Measurements from ENCODE around the gene GPC3.

GPC3 gene

GRCh38 chrX:133819546-133819945, 165.8 kb downstream of the GPC3 start:
- H3K4me3 ChIP-seq (ENCODE audit: low read length), result no peak overlapping the region
- H3K27me3 ChIP-seq (ENCODE audit: insufficient read depth, low read length, poor library complexity), result no peaks in the 10 kb centered on the region
- no peak overlapping the region for H3K4ac ChIP-seq (ENCODE audit: low read depth, low read length)
- H2BK5ac ChIP-seq (ENCODE audit: low read length), result no peak overlapping the region
- no peaks in the 10 kb centered on the region for H3K79me2 ChIP-seq (ENCODE audit: control insufficient read depth, insufficient read depth, low read length)
- H3K4me2 ChIP-seq (ENCODE audit: low read length), result no peak overlapping the region
- no peaks in the 10 kb centered on the region for H3K4me1 ChIP-seq (ENCODE audit: control insufficient read depth, low read depth, low read length)
- H3K56ac ChIP-seq (ENCODE audit: low read length), result no peak overlapping the region
- H3K27ac ChIP-seq (ENCODE audit: low read depth, low read length), result no peak overlapping the region
- no peak for DNase-seq
- no peak overlapping the region for H2BK120ac ChIP-seq (ENCODE audit: low read depth, low read length)
- H2AK5ac ChIP-seq (ENCODE audit: low read length), result no peak overlapping the region
- H3K79me1 ChIP-seq (ENCODE audit: low read length), result no peaks in the 10 kb centered on the region
- no peak overlapping the region for H3K23ac ChIP-seq (ENCODE audit: low read length)
- H4K5ac ChIP-seq (ENCODE audit: low read length), result no peak overlapping the region
- no peak overlapping the region for H3K9ac ChIP-seq (ENCODE audit: low read length)
- no peaks in the 10 kb centered on the region for H3K36me3 ChIP-seq (ENCODE audit: control insufficient read depth, insufficient read depth, low read length)
- H2BK15ac ChIP-seq (replicated peaks; ENCODE audit: low read depth), result no peak overlapping the region
- no peak overlapping the region for H4K8ac ChIP-seq (ENCODE audit: low read depth, low read length)
- no peak overlapping the region for H3K18ac ChIP-seq (ENCODE audit: low read length)

- H2BK15ac ChIP-seq (replicated peaks; ENCODE audit: low read depth), result no peak overlapping the region
- no peak overlapping the region for H3K23ac ChIP-seq (ENCODE audit: low read length)
- H3K4me1 ChIP-seq (ENCODE audit: control insufficient read depth, low read depth, low read length), result no peaks in the 10 kb centered on the region
- H3K4me2 ChIP-seq (ENCODE audit: low read length), result no peak overlapping the region
- no peaks in the 10 kb centered on the region for H3K79me1 ChIP-seq (ENCODE audit: low read length)
- H2BK5ac ChIP-seq (ENCODE audit: low read length), result no peak overlapping the region
- H3K27me3 ChIP-seq (ENCODE audit: insufficient read depth, low read length, poor library complexity), result no peaks in the 10 kb centered on the region
- no peak overlapping the region for H4K5ac ChIP-seq (ENCODE audit: low read length)
- H3K4ac ChIP-seq (ENCODE audit: low read depth, low read length), result no peak overlapping the region
- WGBS (ENCODE audit: extremely low coverage, insufficient coverage, low lambda C conversion rate), result no CpG with 5 or more reads among the region's 5 CpGs
- no peak overlapping the region for H3K4me3 ChIP-seq (ENCODE audit: low read length)
- DNase-seq, result no peak
- no peak overlapping the region for H3K9ac ChIP-seq (ENCODE audit: low read length)
- no peak overlapping the region for H4K8ac ChIP-seq (ENCODE audit: low read depth, low read length)
- H3K18ac ChIP-seq (ENCODE audit: low read length), result no peak overlapping the region
- H2BK120ac ChIP-seq (ENCODE audit: low read depth, low read length), result no peak overlapping the region
- no peak overlapping the region for H3K27ac ChIP-seq (ENCODE audit: low read depth, low read length)
- H3K36me3 ChIP-seq (ENCODE audit: control insufficient read depth, insufficient read depth, low read length), result no peaks in the 10 kb centered on the region
- no peak overlapping the region for H3K56ac ChIP-seq (ENCODE audit: low read length)
- no peaks in the 10 kb centered on the region for H3K79me2 ChIP-seq (ENCODE audit: control insufficient read depth, insufficient read depth, low read length)
- no peak overlapping the region for H2AK5ac ChIP-seq (ENCODE audit: low read length)
These were observed 167.4 kb downstream of the GPC3 start for GRCh38 chrX:133818019-133818418.

- Histone ChIP-seq H2BK5ac (ENCODE audit: low read length) (no peak overlapping the region), H4K5ac (ENCODE audit: low read length) (no peak overlapping the region), H4K8ac (ENCODE audit: low read depth, low read length) (no peak overlapping the region), H2BK15ac (replicated peaks; ENCODE audit: low read depth) (no peak overlapping the region), H3K4me2 (ENCODE audit: low read length) (no peak overlapping the region), H3K27me3 (ENCODE audit: insufficient read depth, low read length, poor library complexity) (no peaks in the 10 kb centered on the region), H3K27ac (ENCODE audit: low read depth, low read length) (no peak overlapping the region), H3K79me2 (ENCODE audit: control insufficient read depth, insufficient read depth, low read length) (no peaks in the 10 kb centered on the region), H3K4me1 (ENCODE audit: control insufficient read depth, low read depth, low read length) (no peaks in the 10 kb centered on the region), H3K4ac (ENCODE audit: low read depth, low read length) (no peak overlapping the region), H2BK120ac (ENCODE audit: low read depth, low read length) (no peak overlapping the region), H2AK5ac (ENCODE audit: low read length) (no peak overlapping the region), H3K56ac (ENCODE audit: low read length) (no peak overlapping the region), H3K79me1 (ENCODE audit: low read length) (no peaks in the 10 kb centered on the region), H3K18ac (ENCODE audit: low read length) (no peak overlapping the region), H3K9ac (ENCODE audit: low read length) (no peak overlapping the region), H3K36me3 (ENCODE audit: control insufficient read depth, insufficient read depth, low read length) (no peaks in the 10 kb centered on the region), H3K4me3 (ENCODE audit: low read length) (no peak overlapping the region), H3K23ac (ENCODE audit: low read length) (no peak overlapping the region)
- WGBS (ENCODE audit: extremely low coverage, insufficient coverage, low lambda C conversion rate), result no CpG with 5 or more reads among the region's 1 CpG
- peak; percentile 21 for DNase-seq
These were observed 169.9 kb downstream of the GPC3 start for GRCh38 chrX:133815496-133815895.

GRCh38 chrX:133813971-133814370, 171.4 kb downstream of the GPC3 start:
- H3K23ac ChIP-seq (ENCODE audit: low read length), result no peak overlapping the region
- H3K18ac ChIP-seq (ENCODE audit: low read length), result no peak overlapping the region
- no peak overlapping the region for H2BK15ac ChIP-seq (replicated peaks; ENCODE audit: low read depth)
- H3K9ac ChIP-seq (ENCODE audit: low read length), result no peak overlapping the region
- no peaks in the 10 kb centered on the region for H3K79me2 ChIP-seq (ENCODE audit: control insufficient read depth, insufficient read depth, low read length)
- no peaks in the 10 kb centered on the region for H3K27me3 ChIP-seq (ENCODE audit: insufficient read depth, low read length, poor library complexity)
- peak; percentile 22 for DNase-seq
- H4K5ac ChIP-seq (ENCODE audit: low read length), result no peak overlapping the region
- H4K8ac ChIP-seq (ENCODE audit: low read depth, low read length), result no peak overlapping the region
- no peak overlapping the region for H2BK120ac ChIP-seq (ENCODE audit: low read depth, low read length)
- no peaks in the 10 kb centered on the region for H3K36me3 ChIP-seq (ENCODE audit: control insufficient read depth, insufficient read depth, low read length)
- no CpG with 5 or more reads among the region's 6 CpGs for WGBS (ENCODE audit: extremely low coverage, insufficient coverage, low lambda C conversion rate)
- H3K4me2 ChIP-seq (ENCODE audit: low read length), result no peak overlapping the region
- H3K56ac ChIP-seq (ENCODE audit: low read length), result no peak overlapping the region
- H3K4me1 ChIP-seq (ENCODE audit: control insufficient read depth, low read depth, low read length), result no peaks in the 10 kb centered on the region
- no peak overlapping the region for H2AK5ac ChIP-seq (ENCODE audit: low read length)
- no peak overlapping the region for H3K27ac ChIP-seq (ENCODE audit: low read depth, low read length)
- H3K4me3 ChIP-seq (ENCODE audit: low read length), result no peak overlapping the region
- no peak overlapping the region for H3K4ac ChIP-seq (ENCODE audit: low read depth, low read length)
- H2BK5ac ChIP-seq (ENCODE audit: low read length), result no peak overlapping the region
- H3K79me1 ChIP-seq (ENCODE audit: low read length), result no peaks in the 10 kb centered on the region

GRCh38 chrX:133812402-133812801, 173.0 kb downstream of the GPC3 start:
- no peak overlapping the region for H3K4me2 ChIP-seq (ENCODE audit: low read length)
- no peak overlapping the region for H3K23ac ChIP-seq (ENCODE audit: low read length)
- no peak overlapping the region for H3K27ac ChIP-seq (ENCODE audit: low read depth, low read length)
- no peak overlapping the region for H3K4me3 ChIP-seq (ENCODE audit: low read length)
- peak overlapping the region; percentile 27 for H2BK15ac ChIP-seq (replicated peaks; ENCODE audit: low read depth)
- H4K5ac ChIP-seq (ENCODE audit: low read length), result no peak overlapping the region
- DNase-seq, result no peak
- H4K8ac ChIP-seq (ENCODE audit: low read depth, low read length), result no peak overlapping the region
- no peak overlapping the region for H2BK120ac ChIP-seq (ENCODE audit: low read depth, low read length)
- no peaks in the 10 kb centered on the region for H3K79me1 ChIP-seq (ENCODE audit: low read length)
- no peak overlapping the region for H3K56ac ChIP-seq (ENCODE audit: low read length)
- no peaks in the 10 kb centered on the region for H3K4me1 ChIP-seq (ENCODE audit: control insufficient read depth, low read depth, low read length)
- no CpG with 5 or more reads among the region's 3 CpGs for WGBS (ENCODE audit: extremely low coverage, insufficient coverage, low lambda C conversion rate)
- H2BK5ac ChIP-seq (ENCODE audit: low read length), result no peak overlapping the region
- no peak overlapping the region for H3K4ac ChIP-seq (ENCODE audit: low read depth, low read length)
- no peaks in the 10 kb centered on the region for H3K79me2 ChIP-seq (ENCODE audit: control insufficient read depth, insufficient read depth, low read length)
- no peak overlapping the region for H3K18ac ChIP-seq (ENCODE audit: low read length)
- H3K36me3 ChIP-seq (ENCODE audit: control insufficient read depth, insufficient read depth, low read length), result no peaks in the 10 kb centered on the region
- no peak overlapping the region for H2AK5ac ChIP-seq (ENCODE audit: low read length)
- no peaks in the 10 kb centered on the region for H3K27me3 ChIP-seq (ENCODE audit: insufficient read depth, low read length, poor library complexity)
- no peak overlapping the region for H3K9ac ChIP-seq (ENCODE audit: low read length)

GRCh38 chrX:133810925-133811324, 174.5 kb downstream of the GPC3 start:
- Histone ChIP-seq H2AK5ac (ENCODE audit: low read length) (no peak overlapping the region), H4K5ac (ENCODE audit: low read length) (no peak overlapping the region), H3K4me3 (ENCODE audit: low read length) (no peak overlapping the region), H3K9ac (ENCODE audit: low read length) (no peak overlapping the region), H4K8ac (ENCODE audit: low read depth, low read length) (no peak overlapping the region), H3K36me3 (ENCODE audit: control insufficient read depth, insufficient read depth, low read length) (no peaks in the 10 kb centered on the region), H2BK120ac (ENCODE audit: low read depth, low read length) (no peak overlapping the region), H3K18ac (ENCODE audit: low read length) (no peak overlapping the region), H2BK15ac (replicated peaks; ENCODE audit: low read depth) (no peak overlapping the region), H3K4ac (ENCODE audit: low read depth, low read length) (no peak overlapping the region), H3K4me2 (ENCODE audit: low read length) (no peak overlapping the region), H3K56ac (ENCODE audit: low read length) (no peak overlapping the region), H3K79me1 (ENCODE audit: low read length) (no peaks in the 10 kb centered on the region), H3K4me1 (ENCODE audit: control insufficient read depth, low read depth, low read length) (no peaks in the 10 kb centered on the region), H3K27ac (ENCODE audit: low read depth, low read length) (no peak overlapping the region), H2BK5ac (ENCODE audit: low read length) (no peak overlapping the region), H3K79me2 (ENCODE audit: control insufficient read depth, insufficient read depth, low read length) (no peaks in the 10 kb centered on the region), H3K23ac (ENCODE audit: low read length) (no peak overlapping the region), H3K27me3 (ENCODE audit: insufficient read depth, low read length, poor library complexity) (no peaks in the 10 kb centered on the region)
- no CpG with 5 or more reads among the region's 3 CpGs for WGBS (ENCODE audit: extremely low coverage, insufficient coverage, low lambda C conversion rate)
- DNase-seq, result no peak

Measured in mesendoderm (in vitro differentiated cells).